ENCODE results near the gene MCTP1.

Gene MCTP1

DNA sequence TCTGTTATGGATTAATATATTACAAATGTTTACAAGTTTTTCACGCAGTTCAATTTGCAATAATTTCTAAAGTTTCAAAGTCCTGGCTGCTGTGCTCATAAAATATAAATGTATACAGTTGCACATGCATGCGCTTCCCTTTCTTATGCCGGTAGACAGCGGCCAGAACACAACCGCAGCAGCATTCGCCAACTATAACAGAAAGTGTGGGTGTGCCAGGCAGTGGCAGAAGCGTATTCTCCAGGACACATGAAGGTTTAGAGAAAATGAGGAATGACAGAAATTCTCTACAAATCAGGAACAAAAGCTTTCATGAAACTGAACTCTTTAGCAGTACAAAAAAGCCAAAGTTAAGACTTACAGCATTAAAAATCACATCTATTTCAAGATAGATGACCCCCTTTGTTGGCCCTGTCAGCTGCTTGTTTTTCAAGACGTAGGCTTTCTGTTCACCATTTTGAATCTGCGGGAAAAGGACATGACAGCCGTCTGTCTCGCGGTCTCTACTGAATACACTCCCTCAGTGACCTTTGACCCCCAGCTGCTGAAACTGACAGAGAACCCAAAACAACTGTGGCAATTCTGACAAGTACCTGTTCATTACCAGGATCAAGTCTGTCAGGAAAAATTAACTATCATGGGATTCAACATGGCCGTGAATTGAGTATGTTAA is 414.2 kb downstream of the MCTP1 start:
- TF ChIP-seq, protein P1, sequence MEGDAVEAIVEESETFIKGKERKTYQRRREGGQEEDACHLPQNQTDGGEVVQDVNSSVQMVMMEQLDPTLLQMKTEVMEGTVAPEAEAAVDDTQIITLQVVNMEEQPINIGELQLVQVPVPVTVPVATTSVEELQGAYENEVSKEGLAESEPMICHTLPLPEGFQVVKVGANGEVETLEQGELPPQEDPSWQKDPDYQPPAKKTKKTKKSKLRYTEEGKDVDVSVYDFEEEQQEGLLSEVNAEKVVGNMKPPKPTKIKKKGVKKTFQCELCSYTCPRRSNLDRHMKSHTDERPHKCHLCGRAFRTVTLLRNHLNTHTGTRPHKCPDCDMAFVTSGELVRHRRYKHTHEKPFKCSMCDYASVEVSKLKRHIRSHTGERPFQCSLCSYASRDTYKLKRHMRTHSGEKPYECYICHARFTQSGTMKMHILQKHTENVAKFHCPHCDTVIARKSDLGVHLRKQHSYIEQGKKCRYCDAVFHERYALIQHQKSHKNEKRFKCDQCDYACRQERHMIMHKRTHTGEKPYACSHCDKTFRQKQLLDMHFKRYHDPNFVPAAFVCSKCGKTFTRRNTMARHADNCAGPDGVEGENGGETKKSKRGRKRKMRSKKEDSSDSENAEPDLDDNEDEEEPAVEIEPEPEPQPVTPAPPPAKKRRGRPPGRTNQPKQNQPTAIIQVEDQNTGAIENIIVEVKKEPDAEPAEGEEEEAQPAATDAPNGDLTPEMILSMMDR (IDR thresholded peaks at IDR 0.05; ENCODE audit: low read depth, low read length, missing control alignments), result no peak
- H3K27me3 ChIP-seq (replicated peaks), result no peaks in the 10 kb centered on the region
- no peaks in the 10 kb centered on the region for H3K36me3 ChIP-seq (replicated peaks)
- in situ Hi-C loops (cut with HindIII; ENCODE audit: low pct_ligation_motif_present, low sequenced_read_pairs), result no loop called here
- no peak overlapping the region for H3K4me3 ChIP-seq (ENCODE audit: low read depth, low read length)
- H3K27ac ChIP-seq, result no peak overlapping the region
- DNase-seq, result no peak

DNA sequence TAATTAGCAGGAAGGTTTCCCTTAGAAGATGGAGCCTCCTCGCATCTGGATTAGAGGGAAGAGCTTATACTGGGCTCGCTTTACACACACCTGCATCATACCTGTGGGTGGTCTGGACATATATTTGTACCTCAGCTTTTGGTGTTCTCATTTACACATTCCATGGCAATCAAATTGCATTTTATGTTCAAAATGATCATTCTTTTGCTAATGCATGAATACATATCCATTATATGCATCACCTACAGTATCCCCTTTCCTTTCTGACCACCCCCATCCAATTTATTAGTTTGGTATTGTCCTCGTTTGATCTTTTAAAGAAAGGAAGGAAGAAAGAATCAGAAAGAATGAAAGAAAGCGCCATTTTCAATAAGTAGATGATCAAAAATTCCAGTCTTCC is 415.0 kb downstream of the MCTP1 start:
- no peaks in the 10 kb centered on the region for H3K36me3 ChIP-seq (replicated peaks)
- in situ Hi-C loops (cut with HindIII; ENCODE audit: low pct_ligation_motif_present, low sequenced_read_pairs), result no loop called here
- DNase-seq, result no peak

DNA sequence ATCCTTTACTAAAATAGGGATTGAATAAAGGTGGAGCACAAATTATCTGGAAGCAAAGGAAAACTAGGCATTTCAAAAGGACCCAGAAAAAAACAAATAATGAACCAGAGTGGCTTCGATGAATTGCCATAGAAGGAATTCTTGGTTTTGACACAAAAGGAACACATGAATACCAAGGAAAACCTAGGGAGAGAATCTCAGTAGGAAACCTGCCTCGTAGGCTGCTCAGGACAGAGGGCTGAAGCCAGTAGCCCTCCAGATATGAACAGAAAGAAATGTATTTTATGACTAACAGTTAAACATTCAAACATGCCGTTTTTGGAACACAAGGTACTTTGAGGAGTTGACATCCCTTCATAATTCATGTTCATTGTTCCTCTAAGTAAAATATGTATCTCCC is 420.9 kb downstream of the MCTP1 start:
- TF ChIP-seq, protein P1 (IDR thresholded peaks at IDR 0.05; ENCODE audit: low read depth, low read length, missing control alignments), result no peak
- Histone ChIP-seq H3K27ac (no peak overlapping the region), H3K4me3 (ENCODE audit: low read depth, low read length) (no peak overlapping the region), H3K36me3 (replicated peaks) (no peaks in the 10 kb centered on the region), H3K27me3 (replicated peaks) (no peaks in the 10 kb centered on the region)
- DNase-seq, result no peak
- in situ Hi-C loops (cut with HindIII; ENCODE audit: low pct_ligation_motif_present, low sequenced_read_pairs), result no loop called here

More for the DNA sequence above, 415.0 kb downstream of the MCTP1 start:
- no peaks in the 10 kb centered on the region for H3K27me3 ChIP-seq (replicated peaks)
- H3K27ac ChIP-seq, result no peak overlapping the region
- TF ChIP-seq, protein P1 (IDR thresholded peaks at IDR 0.05; ENCODE audit: low read depth, low read length, missing control alignments), result no peak
- H3K4me3 ChIP-seq (ENCODE audit: low read depth, low read length), result no peak overlapping the region

DNA sequence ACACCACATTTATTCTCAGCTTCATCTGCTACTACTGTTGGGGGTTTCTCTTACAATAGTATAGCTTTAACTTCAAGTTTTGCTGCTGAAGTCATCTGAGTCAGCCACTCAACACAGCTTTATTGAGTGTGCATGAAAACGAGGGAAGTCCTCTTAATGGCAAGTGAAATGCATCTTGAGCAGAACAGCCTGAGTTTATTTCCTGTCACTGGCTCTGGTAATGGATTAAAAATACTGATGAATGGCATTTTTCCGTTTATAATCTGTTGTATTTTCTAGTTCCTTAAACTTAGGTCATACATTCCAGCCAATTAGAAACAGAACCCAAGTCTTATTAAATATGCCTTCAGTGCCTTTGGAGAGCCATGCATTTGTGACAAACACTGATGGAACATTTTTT is 427.8 kb downstream of the MCTP1 start:
- in situ Hi-C loops (cut with HindIII; ENCODE audit: low pct_ligation_motif_present, low sequenced_read_pairs), result no loop called here

DNA sequence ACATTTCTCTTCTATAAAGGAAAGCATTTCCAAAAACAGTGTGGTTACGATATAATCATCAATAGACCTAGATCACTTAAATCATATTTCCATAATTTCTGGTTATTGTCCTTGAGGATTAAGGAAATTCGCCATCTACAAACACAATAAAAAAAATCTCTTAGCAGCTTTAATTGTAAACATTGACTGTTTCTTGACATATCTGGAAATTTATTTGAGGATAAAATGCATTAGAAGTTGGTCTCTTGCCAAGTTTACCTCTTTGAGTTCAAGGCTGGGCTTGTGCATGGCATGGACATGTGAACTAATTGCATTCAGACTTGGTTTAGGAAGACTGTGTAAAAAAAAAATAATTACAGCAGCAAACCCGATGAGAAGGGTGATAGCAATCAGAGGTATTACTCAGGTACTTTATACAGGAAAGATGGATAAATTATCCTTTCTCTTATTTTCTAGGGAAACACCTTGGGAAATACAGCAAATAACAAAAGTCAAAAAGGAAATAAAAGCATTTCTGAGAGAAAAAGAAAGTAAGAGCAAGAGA is 428.6 kb downstream of the MCTP1 start:
- Histone ChIP-seq H3K36me3 (replicated peaks) (no peaks in the 10 kb centered on the region), H3K4me3 (ENCODE audit: low read depth, low read length) (no peak overlapping the region), H3K27ac (no peak overlapping the region), H3K27me3 (replicated peaks) (no peaks in the 10 kb centered on the region)
- TF ChIP-seq, protein P1 (IDR thresholded peaks at IDR 0.05; ENCODE audit: low read depth, low read length, missing control alignments), result no peak
- in situ Hi-C loops (cut with HindIII; ENCODE audit: low pct_ligation_motif_present, low sequenced_read_pairs), result no loop called here
- no peak for DNase-seq

More for the DNA sequence above, 427.8 kb downstream of the MCTP1 start:
- TF ChIP-seq, protein P1 (IDR thresholded peaks at IDR 0.05; ENCODE audit: low read depth, low read length, missing control alignments), result no peak
- Histone ChIP-seq H3K4me3 (ENCODE audit: low read depth, low read length) (no peak overlapping the region), H3K36me3 (replicated peaks) (no peaks in the 10 kb centered on the region), H3K27ac (no peak overlapping the region), H3K27me3 (replicated peaks) (no peaks in the 10 kb centered on the region)
- no peak for DNase-seq

DNA sequence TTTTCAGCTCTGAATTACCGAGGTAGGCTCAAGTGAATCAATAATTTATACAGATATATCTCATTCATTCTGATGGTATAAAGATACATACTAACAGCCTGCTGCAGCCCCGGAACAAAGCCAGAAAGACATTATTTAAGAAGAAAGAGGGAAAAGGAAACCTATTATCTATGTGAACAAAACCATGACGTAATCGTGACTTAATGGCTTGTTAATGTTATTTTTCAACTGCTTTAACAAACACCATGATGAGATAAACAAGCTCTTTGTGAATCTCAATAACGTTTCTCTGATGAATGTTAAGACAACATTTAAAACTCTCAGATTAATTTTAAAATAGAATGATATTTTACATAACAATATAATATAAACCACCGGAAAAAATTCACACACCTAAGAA is 429.4 kb downstream of the MCTP1 start:
- TF ChIP-seq, protein P1 (IDR thresholded peaks at IDR 0.05; ENCODE audit: low read depth, low read length, missing control alignments), result no peak
- no peak for DNase-seq
- in situ Hi-C loops (cut with HindIII; ENCODE audit: low pct_ligation_motif_present, low sequenced_read_pairs), result no loop called here

More for the DNA sequence above, 429.4 kb downstream of the MCTP1 start:
- Histone ChIP-seq H3K36me3 (replicated peaks) (no peaks in the 10 kb centered on the region), H3K4me3 (ENCODE audit: low read depth, low read length) (no peak overlapping the region), H3K27ac (no peak overlapping the region), H3K27me3 (replicated peaks) (no peaks in the 10 kb centered on the region)

Measured in brain microvascular endothelial cell (primary cell).